HuH-7.5 (cell line): ENCODE data around the gene USP2.

Source experiments
- DNase-seq: peaks from one replicate; pipeline ENCODE4 v3.0.0; 2011; ENCODE audit warnings: low spot score

Gene USP2

DNA sequence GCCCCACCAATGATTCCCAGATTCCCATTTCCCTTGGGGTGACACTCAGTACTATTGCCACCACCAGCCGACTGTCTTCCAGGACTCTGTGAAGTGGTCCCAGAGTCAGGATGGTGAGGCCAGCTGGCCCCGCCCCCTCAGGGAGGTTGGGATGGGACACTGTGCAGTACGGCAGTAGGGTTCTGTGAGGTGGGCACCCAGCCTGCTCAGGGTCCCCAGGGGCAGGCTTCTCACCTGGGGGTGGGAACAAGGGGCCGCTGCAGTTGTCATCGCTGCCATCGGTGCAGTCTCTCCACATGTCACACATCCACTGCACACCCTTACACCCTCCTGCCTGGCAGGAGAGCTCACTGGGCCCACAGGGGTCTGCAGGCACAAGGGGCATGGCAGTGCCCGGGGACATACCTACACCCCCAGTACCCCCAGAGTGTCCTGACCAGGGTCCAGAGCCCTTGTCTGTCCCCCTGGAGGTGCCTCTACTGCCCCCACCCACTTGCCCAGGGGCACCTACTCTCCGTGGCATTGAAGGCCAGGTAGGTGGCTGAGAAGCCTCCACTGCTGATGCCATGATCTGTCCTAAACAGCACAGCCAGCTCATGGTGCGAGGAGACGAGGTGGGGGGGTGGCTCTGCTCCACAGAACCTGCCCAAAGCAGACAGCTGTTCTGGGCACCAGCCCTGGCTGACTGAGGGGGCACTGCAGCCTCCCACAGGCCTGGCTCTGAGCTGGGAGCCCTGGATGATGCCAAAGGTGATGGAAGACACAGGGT lies 38.9 kb downstream of the USP2 start:
- no peak for DNase-seq

DNA sequence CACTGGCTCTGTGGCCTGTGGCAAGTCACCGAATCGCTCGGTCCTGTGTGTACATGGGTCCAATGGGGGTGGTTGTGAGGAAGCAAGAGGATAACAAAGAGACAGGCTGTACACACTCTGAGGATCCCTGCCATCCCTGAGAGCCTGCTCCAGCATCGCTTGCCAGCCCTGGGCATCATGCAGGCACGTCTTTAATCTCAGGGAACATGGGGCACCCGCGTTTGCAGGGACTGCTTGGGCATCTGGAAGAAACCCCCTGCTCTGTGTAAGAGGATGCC lies 39.5 kb downstream of the USP2 start:
- DNase-seq = no peak

DNA sequence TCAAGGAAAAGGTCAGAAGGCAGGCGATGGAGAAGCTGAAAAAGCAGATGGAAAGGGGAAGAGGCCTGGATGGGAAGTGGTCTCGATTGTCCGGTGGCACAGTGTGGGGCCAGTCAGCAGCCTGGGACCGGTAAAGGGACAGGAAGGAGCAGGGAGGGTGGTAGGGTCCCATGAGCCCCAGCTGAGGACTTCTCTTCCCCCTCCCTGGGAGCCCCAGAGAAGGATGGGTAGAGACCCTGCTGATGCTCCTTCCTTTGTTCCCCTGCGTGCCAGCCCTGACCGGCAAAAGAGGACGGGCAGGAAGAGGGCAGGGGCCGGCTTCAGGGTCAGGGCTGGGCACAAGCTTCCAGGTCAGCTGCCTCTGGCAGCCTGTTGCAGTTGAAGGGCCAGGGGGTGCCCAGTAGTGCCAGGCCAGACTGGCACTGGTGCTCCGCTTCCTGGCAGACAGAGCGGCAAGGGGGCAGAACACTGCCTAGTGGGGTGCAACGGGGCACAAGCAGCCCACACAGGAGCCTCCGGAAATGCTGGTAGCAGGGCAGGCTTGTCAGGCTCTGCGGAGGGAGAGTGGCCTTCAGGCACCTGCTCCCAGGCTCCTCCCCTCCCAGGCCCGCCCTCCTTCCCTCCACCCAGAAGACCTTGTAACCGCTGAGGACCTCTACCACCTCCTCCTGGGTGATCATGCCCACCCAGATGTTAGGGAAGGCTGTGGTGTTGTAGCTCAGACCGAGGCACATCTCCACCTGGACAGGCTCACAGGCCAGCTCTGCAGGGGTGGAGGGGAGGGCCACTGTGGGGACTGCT lies 40.1 kb downstream of the USP2 start:
- DNase-seq = no peak

DNA sequence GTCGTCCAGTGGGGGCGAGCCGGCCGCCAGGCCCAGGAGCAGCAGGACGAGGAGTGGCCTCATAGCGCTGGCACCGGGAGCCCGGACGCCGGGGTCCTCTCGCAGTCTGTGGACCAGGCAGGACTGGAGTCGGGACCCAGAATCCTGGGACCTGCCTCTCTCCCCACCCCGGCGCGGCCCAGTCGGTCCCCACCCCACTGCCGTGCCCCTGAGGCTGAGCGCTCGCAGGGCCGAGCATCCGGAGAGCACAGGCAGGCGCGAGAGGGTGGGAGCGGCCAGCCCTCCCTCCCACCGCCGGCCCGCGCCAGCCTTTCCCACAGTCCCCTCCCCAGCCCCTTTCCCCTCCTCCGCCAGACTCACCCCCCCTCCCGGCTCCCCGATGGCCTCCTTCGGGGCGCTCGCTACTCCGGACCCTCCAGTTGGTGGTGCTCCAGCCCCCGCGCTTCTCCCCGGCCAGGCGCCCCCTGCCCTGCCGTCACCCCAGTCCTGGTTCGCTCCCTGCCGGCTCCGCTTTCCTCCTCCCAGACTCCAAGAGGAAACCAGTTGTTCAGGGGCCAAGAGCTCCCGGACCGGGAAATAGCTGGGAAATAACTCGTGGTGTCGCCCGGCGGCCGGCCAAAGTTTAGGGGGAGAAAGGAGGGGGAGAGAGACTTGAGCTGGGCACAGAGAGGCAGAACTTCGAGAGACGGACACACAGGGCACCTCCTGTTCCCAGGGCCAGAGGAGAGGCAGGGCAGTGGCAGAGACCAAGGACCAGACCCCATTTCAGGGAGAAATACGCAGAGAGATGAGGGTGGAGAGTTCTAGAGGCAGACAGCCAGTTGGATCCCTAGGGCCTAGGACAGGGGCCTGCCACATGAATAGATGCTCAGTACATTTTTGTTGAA lies 40.9 kb downstream of the USP2 start, which contains the start of gene C1QTNF5:
Gene C1QTNF5 (minus strand): TSS at position 549 of the 887 bp plus-strand sequence. CDS start 486 bp downstream, at position 63.
- no peak for DNase-seq

DNA sequence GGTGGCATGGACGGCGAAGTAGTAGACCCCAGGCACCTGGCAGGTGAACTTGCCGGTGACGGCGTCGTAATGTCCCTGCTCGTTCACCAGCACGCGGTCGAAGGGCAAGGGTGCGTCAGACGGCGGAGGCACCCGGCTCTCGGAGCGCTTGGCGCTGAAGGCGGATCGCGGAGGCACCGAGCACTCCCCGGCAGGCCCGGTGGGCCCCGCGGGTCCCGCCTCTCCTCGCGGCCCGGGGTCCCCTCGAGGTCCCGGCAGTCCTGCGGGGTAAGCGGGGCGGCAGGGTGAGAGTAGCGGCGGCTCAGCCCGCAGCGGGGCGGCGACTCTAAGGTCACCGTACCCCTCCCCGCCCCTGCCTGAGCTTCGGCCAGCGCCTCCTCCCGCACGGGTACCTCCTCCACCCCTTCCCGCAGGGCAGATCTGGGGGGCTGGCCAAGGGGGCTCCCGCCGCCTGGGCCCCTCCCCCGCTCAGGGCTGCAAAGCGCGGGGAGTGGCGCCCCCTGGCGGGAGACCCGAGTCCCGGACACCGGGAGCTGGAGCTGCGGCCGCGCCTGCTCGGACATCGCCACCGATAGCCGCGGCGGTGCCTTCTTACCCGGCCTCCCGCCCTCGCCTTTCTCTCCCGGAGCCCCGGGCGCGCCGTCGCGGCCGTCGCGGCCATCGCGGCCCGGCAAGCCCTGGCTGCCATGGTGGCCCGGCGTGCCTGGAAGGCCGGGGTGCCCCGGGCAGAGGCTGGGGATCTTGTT lies 41.7 kb downstream of the USP2 start:
- peak; percentile 79 for DNase-seq

DNA sequence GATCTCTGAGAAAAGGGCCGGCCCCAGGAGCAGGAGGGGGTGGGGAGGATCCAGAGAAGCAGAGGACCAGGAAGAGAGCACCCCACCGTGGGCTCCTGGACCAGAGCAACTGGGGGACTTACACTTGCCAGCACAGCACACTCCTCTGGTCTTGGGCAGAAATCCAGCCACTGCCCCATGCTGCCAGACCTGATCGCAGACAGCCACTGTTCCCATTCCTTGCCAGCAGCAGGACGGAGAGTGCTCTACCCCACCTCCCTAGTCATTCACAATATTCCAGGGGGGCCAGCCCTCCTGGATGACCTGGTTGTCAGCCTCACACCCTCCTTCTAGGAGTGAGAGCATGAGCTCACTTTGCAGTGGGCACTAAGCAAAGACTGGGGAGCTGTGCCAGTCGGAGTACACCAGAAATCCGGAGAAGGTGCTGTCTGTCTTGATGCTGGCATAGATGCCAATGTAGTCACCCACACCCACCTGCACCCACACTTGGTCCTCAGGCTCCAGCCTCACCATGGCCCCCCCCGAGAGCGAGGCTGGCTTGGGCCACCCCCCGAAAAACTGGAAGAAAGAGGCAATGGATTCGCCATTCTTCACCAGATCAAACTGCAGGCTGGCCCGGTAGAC lies 42.4 kb downstream of the USP2 start:
- no peak for DNase-seq

DNA sequence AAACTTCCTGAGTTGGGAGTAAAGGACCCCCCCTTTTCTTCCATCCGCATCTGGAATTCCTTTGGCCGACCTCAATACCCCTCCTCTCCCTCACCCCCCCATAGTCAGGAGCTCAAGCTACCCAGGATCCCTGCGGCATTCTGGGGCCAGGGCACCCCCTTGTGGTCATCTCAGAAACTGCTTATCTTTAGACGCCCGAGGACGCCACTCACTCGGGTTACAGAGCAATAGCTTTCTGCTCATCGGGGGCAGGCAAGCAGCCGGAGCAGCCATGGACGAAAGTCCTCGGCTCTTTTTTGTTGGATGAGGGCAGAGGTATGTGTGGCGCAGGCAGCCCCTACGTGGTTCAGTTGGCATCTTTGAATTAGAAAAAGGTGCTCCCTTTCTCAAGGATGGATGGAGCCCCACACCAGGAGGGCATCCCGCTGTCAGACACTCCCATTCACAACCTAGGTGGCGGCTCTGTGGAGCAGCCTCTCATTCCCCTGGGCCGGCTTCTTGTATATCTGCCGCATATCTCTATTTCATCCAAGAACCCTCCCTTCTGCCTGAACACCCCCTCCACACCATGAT lies 43.1 kb downstream of the USP2 start:
- peak; percentile 92 for DNase-seq

DNA sequence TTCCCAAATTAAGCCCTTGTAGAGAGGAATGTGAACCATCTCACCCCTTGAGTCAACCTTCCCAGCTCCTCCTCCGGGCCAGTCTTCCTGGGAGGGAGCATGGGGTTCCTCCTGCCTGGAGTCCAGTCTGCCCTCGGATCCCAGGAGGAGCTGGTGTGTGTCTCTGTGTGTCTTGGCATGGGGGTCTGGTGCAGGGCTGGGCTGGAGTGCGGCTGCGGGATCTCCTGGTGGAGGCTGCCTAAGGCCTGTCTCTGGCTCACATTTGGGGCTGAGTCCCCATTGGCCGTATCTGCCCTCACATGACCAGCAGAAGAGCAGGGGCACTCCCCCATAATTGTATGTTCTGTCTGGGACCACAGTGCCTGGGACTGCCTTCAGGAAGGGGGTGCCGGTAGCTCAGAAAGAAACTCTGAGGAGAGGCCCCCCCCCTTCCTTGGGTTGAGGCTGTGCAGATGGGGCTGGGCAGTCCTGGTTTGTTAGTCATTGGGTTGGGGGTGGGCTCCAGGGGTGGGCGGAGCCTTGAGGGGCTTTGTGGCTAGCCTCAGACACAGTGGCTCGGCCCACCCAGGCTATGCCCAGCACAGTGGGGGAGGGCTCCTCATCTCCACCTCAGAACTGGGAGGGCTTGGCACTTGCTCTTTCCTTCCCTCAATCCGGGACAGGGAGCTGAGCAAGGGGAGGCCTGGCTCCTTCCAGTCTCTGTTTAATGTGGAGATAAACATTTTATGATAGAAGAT lies 43.7 kb downstream of the USP2 start:
- DNase-seq = no peak

DNA sequence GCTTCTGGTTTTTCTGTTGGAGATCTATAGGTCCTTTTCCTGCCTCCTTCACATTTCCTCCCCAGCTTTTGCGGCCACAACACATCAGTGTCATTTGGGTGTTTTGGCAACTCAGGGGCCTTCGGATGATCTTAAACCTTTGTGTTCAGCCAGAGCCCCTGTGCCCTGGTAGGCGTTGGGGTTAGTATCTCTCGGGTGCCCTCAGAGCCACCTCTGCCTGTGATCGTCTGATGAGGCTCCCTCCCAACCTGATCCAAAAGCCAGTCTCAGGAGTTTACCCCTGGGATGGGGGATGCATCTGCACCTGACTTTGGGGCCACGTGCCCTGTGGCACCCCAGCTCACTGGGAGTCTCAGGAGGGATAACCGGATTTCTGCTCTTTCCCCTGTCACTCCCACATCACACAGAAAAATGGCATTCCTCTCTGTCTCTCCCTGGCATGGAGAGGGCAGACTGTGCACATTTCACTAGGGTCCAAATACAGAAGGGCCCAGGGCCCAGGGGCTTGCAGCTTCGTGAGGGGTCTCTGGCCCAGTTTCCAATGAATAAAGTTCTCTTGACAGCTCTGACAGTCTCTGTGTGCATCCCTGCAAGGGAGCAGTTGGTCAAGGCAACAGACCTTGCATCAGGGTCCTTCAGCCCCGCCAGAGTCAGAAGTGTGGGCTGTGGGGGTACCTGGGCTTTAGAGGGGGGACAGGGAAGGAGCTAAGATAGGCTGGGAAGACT lies 44.6 kb downstream of the USP2 start:
- DNase-seq = no peak

DNA sequence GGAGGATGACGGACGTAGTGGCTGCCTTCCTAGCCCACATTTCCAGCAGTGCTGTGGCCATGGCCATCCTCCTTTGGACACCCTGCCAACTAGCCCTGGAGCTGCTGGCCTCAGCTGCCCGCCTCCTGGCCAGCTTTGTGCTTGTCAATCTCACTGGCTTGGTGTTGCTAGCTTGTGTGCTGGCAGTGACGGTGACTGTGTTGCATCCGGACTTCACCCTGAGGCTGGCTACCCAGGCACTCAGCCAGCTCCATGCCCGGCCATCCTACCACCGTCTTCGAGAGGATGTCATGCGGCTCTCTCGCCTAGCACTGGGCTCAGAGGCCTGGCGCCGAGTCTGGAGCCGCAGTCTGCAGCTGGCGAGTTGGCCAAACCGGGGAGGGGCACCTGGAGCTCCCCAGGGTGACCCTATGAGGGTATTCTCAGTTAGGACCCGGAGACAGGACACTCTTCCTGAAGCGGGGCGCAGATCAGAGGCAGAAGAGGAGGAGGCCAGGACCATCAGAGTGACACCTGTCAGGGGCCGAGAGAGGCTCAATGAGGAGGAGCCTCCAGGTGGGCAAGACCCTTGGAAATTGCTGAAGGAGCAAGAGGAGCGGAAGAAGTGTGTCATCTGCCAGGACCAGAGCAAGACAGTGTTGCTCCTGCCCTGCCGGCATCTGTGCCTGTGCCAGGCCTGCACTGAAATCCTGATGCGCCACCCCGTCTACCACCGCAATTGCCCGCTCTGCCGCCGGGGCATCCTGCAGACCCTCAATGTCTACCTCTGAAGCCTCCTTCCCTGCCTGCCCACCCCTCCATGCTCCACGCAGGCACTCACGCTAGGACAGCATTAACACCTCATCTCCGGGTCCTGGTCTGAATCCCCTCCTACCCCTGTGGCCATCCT lies 45.6 kb downstream of the USP2 start:
- DNase-seq = no peak

DNA sequence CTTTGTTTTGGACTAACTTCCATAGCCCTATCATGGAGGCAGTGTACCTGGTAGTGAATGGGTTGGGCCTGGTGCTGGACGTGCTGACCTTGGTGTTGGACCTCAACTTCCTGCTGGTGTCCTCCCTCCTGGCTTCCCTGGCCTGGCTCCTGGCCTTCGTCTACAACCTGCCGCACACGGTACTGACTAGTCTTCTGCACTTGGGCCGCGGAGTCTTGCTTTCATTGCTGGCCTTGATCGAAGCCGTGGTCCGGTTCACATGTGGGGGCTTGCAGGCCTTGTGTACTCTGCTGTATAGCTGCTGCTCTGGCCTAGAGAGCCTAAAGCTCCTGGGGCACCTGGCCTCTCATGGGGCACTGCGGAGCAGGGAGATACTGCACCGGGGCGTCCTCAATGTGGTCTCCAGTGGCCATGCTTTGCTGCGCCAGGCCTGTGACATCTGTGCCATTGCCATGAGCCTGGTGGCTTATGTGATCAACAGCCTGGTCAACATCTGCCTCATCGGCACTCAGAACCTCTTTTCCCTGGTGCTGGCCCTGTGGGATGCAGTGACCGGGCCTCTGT lies 46.3 kb downstream of the USP2 start:
- DNase-seq = no peak

DNA sequence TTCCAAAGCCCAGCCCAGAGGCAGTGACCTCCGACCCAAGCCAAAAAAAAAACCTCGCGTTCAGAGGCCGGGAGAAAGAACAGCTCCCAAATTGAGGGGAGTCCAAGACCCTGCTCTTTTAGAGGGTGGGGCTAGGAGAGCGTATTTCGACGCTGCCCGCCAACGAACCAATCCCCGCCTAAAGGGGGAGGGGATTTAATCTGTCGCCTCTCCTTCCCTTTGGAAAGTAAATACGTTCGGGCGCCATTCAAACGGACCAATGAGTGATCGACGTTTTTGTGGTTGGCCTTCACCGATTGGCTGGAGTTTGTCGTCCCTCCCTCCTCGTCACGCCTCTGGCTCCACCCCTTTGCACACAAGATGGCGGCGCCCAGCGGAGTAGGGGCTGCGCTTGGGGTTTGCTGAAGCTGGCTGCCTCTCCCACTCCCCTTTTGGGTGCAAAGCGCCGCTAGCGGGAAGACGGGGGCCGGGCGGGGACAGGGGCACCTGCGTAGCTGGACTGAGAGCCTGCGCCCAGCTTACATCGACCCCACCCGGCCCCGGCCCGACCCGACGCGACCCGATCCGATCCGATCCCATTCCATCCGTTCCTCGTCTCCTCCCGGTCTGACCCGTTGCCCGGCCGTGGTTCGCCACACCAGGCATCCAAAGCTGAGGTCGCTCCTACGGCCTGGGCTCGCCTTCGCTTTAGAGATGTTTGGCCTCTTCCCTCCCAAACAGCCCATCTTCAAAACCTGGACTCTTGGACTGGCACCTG lies 47.1 kb downstream of the USP2 start, which contains the start of gene RNF26:
Gene RNF26 (plus strand): TSS at position 354 of the 757 bp plus-strand sequence. CDS start 596 bp downstream, outside the sequence.
- peak; percentile 97 for DNase-seq

DNA sequence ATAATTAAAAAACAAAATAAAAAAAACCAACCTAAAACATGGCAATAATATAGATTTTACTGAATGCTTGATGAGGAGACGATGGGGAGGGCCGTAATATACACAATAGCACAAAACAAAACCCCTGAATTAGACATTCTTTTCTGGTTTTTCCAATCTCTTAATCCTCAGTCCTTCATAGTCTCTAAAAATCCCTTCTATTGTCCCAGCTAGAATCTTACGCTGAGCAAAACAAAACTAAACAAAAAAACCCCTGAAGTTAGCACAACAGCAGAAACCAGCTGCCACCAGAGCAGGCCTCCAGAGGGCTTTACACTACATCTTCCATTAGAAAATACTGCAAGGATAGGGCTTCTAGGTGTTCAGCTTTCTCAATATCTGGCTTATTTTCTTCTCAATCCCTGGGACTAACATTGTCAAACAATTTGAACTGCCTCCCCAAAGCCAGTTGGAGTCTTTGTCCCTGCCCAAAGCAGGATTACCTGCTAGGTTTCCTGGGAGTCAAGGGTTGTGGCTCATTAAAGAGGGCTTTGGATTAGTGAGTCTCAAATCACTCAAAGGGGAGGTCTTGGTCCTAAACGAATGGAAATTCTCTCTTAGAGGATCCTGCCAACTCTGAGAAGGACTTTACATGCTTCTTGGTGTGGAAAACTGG lies 49.3 kb downstream of the USP2 start:
- DNase-seq = no peak

DNA sequence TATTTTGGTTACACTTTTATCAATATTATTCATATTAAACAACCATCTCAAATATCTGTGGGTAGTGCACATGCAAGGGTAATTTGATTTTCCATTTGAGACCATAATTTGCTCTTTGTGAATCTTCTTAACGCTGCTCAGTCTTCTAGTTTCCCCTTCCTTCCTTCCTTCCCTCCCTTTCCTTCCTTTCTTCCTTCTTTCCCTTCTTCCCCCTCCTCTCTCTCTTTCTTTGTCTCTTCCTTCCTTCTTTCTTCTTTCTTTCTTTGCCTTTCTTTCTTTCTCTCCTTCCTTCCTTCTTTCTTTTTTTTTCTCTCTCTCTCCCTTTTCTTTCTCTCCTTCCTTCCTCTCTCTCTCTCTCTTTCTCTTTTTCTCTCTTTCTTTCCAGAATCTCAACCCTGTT lies 51.3 kb downstream of the USP2 start:
- no peak for DNase-seq

DNA sequence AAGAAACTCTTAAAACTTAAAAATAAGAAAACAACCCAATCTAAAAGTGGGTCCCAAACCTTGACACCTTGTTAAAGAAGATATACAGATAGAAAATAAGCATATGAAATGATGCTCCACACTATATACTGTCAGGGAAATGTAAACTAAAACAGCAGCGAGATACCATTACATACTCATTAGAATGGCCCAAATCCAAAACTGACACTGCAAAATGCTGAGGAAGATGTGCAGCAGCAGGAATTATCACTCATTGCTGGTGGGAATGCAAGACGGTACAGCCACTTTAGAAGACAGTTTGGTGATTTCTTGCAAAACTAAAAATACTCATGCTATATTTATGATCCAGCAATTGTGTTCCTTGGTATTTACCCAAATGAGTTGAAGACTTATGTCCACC lies 52.2 kb downstream of the USP2 start:
- no peak for DNase-seq

DNA sequence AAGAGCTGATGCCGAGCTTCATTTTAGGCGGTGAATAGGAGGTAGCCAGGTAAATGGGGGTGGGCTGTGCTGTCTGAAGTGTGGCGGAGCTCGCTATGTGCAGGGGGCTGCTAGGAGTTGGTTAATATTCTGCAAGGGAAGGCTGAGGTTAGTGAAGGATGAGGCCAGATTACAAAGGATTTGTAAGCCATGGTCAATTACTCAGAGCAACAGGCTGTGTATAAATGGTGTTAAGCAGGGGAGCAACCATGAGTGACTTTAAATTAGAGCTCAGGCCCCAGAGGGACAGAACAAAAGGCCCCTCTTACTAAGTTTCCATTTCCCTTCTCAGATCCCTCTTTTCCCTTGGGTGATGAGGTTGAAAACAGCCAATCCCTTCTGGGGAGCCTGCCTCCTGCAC lies 57.3 kb downstream of the USP2 start:
- DNase-seq = no peak

DNA sequence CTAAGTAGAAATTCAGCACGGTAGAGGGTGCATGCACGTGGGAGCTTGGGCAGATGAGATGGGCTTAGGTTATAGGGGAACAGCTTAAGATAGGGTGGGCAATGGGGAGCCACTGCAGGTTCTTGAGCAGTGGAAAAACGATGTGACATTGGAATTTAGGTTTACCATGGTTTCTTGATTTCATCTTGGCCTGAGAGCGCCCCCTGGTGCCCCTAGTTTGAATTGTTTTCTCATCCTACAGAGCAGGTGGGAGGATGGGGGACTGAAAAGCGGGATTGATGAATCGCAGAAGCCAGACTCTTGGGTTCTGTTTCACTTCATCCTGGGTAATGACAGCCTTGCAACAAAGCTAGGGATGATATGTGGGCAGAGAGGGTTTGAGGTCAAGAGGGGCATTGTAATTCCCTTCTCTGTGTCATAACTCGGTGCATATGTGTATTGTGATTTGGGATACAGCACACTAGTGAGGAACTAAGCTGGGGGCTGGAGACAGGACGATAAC lies 57.9 kb downstream of the USP2 start:
- peak; percentile 68 for DNase-seq
